WI38 (cell line): ENCODE measurements around the gene FAM53B.

Experiments
- H3K4me3 ChIP-seq: 2 replicates; pipeline ENCODE4 v1.5.1; 2011; ENCODE audit warnings: low read depth, mild to moderate bottlenecking, control low read depth, low read length
- CTCF ChIP-seq: IDR thresholded peaks from 2 replicates; pipeline ENCODE4 v1.5.1; 2012; ENCODE audit warnings: low read depth, mild to moderate bottlenecking, control low read depth, low read length

Gene FAM53B

GRCh38 chr10:124578231-124579010 is 165.8 kb downstream of the FAM53B start:
- TF ChIP-seq CTCF = no peak
- no peak overlapping the region for H3K4me3 ChIP-seq

GRCh38 chr10:124577651-124578050 is 166.5 kb downstream of the FAM53B start:
- no peak overlapping the region for H3K4me3 ChIP-seq
- no peak for TF ChIP-seq CTCF

- TF ChIP-seq CTCF = no peak
- no peak overlapping the region for H3K4me3 ChIP-seq
Observed at GRCh38 chr10:124576526-124577420, 167.4 kb downstream of the FAM53B start.

GRCh38 chr10:124575107-124576035 is 168.8 kb downstream of the FAM53B start:
- no peak for TF ChIP-seq CTCF
- H3K4me3 ChIP-seq = no peak overlapping the region

GRCh38 chr10:124574456-124575070 is 169.6 kb downstream of the FAM53B start:
- no peak for TF ChIP-seq CTCF

GRCh38 chr10:124573726-124574455 is 170.3 kb downstream of the FAM53B start:
- no peak for TF ChIP-seq CTCF
- no peak overlapping the region for H3K4me3 ChIP-seq

More at GRCh38 chr10:124574456-124575070, 169.6 kb downstream of the FAM53B start:
- no peak overlapping the region for H3K4me3 ChIP-seq
